ENCODE measurements around the gene TBX21.

- TF ChIP-seq EZH2 (IDR thresholded peaks at IDR 0.05; ENCODE audit: borderline replicate concordance, low read depth, low read length, severe bottlenecking), result no peak
- no peak for TF ChIP-seq CTCF (IDR thresholded peaks at IDR 0.05; ENCODE audit: borderline replicate concordance, extremely low read depth, low read length, poor library complexity, severe bottlenecking)
Measured at GRCh38 chr17:47763913-47764582, 31.0 kb downstream of the TBX21 start.

All from DND-41 (cell line).